Glomerular visceral epithelial cell (primary cell): Measurements from ENCODE around the gene CCDC57.
"Not testable (repeated sequence)": the region's sequence is repeated elsewhere in the genome, so short reads cannot be mapped to it uniquely, and the experiment has no call there.

Experiments
- DNase-seq: peaks from one replicate; pipeline ENCODE4 v3.0.0-alpha.2; 2016; ENCODE audit errors: extremely low spot score

CCDC57 gene

GRCh38 chr17:82204831-82205719 lies 7.6 kb downstream of the CCDC57 start:
- DNase-seq, result peak; percentile 76

DNA sequence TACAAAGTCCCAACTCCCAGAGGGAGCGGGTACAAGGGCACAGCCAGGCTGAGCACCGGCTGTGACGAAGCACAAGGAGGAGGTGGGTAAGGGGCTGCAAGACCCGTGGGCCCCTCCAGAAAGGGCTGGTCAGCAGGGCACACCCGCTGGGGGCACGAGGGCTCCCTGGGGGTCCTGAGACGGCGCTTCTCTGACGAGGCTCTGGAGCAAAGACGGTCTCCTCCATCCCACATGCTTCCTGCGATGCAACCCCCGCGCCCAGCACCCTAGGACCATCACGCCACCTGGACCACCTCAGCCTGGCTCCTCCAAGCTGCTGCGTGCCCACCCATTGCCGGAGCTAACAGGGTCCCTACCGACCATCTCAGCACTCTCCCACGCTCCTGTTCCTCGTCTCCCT lies 8.7 kb downstream of the CCDC57 start:
- DNase-seq, result no peak

GRCh38 chr17:82202981-82203380 lies 9.7 kb downstream of the CCDC57 start:
- no peak for DNase-seq

- no peak for DNase-seq
Observed at GRCh38 chr17:82201498-82201910, 11.1 kb downstream of the CCDC57 start.

DNA sequence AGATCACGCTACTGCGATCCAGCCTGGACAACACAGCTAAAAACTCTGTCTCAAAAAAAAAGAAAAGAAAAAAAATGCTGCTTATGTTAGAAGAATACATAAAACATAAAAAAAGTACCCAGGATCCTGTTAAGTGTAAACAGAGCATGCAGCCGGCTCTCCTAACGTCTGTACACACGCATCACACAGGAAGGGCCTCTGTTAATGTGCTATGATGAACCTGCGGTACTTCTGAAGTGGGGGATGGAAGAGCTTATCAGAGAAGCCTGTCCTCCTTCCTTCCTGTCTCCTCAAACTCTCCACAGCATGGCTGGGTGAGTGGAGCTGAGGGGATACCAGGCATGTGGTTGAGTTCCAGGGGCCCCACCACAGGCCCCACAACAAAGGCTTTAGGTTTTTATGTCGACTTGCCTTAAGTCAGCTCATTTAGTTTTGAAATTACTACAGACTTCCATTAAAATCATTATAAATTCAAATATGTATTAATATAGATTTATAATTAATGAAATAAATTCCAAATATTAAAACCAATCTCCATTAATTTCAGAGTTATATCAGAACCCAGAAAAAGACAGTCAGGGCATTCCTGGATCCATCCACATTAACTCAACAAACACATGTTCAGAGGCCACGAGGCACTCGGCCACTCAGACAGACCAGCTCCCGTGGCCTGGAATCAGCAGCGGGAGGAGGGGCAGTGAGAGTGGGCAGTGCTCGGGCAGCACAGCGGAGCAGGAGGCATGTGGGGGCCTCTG lies 11.7 kb downstream of the CCDC57 start:
- no peak for DNase-seq

- no peak for DNase-seq
Observed at GRCh38 chr17:82200135-82200534, 12.5 kb downstream of the CCDC57 start.

GRCh38 chr17:82199496-82199895 lies 13.1 kb downstream of the CCDC57 start:
- no peak for DNase-seq

GRCh38 chr17:82198092-82198491 lies 14.6 kb downstream of the CCDC57 start:
- DNase-seq, result no peak

DNA sequence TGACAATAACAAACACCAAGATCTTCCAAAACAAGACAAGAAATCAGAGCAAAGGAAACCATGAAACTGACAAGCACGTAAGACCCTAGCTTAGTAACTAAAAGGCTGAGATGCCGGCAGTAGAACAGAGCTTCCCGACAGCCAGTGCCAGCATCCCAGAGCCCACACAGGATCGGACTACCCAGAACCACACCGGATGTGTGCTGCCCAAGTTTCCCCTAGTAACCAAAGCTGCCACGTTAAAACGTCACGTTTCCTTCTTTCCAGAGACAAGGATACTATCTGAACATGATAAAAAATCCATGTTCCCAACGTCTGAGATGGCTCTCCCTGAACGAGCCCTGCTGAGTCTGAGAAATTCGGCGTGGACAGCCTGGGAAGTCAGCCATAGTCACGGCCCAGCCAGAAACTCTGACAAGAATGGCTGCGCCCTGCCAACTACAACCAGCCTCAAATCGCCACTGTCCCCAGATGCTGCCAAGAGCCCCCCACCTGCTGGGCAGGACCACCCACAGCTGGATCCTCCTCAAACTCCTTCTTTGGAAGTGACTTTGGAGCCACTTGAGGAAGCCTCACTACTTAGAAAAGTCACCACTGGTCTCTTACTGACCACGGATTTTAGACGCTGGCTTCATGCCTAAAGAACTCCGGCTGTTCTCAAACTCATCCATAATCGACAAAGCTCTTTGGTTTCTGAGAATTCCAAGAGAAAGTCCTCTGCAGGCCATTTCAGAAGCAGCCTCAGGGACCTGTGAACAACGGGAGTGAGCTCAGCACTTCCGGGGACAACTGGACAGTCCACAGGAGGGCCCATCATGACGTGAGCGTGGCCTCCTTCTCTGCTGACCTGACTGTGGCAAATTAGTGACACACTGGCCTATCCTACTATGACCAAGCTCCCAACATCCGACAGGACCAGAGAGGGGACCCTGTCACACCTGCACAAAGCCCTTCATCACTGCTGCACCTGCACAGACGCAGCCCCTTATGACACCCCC lies 16.7 kb downstream of the CCDC57 start:
- DNase-seq, result no peak

DNA sequence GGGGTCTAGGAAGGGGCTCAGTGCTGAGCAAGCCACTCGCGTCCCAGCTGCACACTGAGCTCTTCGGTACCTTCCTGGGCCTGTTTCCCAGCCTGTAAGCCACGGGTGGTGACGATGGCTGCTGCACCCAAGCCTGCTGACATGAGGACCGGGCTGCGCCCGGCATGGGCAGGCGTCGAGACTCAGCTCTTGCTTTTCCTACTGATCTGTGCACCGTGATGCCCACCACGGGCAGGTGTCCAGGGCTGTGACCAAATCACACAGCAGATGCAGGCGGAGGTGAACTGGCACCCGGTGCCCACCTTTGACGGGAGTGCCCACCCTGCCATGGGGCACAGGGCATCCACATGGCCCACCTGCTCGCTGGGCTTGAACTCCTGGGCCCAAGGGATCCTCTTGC lies 17.9 kb downstream of the CCDC57 start:
- no peak for DNase-seq

DNA sequence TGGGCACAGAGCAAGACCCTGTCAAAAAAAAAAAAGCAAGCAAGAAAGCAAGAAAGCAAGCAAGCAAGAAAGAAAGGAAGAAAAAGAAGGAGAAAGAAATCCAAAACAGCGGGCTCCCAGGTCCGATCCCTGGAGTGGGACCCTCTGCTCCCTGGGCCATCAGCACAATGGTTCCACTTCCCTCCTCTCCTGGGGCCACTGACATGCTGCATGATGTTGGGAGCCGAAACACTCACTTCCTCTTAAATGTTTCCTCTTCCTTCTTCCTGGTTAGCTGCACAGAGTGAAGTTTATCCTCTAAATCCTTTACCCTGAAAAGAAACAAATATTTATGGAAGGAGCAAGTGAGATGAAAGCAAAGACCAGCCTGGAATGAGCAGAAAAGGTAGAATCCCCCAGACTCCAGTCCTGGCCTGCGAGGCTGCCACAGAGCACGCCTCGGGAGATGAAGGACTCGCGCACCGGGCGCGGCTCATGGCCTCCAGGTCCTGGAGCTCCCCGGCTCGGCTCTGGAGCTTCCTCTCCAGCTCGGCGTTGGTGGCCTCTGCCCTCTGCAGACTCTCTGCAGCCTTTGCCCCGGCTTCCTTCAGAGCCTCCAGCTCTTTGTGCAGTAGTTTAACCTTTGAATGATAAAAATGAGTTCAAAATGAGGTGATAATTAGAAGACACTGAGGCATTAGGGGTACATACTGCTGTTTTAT lies 19.0 kb downstream of the CCDC57 start:
- no peak for DNase-seq

DNA sequence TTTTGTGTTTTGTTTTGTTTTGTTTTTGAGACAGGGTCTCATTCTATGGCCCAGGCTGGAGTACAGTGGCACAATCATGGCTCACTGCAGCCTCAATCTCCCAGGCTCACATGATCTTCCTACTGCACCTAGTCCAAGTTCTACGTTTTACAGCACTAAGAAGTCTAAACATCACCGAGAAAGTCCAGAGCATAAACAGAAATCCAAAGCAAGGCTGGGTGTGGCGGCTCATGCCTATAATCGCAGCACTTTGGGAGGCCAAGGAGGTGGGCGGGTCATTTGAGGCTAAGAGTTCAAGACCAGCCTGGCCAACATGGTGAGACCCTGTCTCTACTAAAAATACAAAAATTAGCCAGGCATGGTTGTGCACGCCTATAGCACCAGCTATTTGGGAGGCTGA lies 19.6 kb downstream of the CCDC57 start:
- not testable (repeated sequence) for DNase-seq

GRCh38 chr17:82188001-82188961 lies 24.4 kb downstream of the CCDC57 start:
- no peak for DNase-seq

- no peak for DNase-seq
Observed at GRCh38 chr17:82187500-82187899, 25.1 kb downstream of the CCDC57 start.

GRCh38 chr17:82186221-82186620 lies 26.4 kb downstream of the CCDC57 start:
- no peak for DNase-seq

DNA sequence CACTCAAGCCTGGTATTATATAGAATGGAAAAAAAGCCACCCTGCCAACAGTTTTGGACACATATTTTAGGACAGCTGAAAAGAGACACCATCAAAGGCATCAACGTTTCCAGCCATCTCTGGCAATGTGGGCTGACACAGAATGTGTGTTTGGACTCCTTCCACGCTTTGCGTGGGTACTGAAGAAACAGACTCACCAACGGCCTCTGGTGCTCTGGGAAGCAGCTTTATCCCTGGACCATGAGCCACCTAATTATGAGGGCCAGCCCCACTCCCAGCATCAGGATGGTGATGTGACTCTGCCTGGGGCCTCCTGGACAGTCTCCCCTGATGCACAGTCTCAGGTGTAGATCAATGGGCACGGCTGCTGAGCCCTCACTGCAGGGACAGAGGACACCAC lies 27.9 kb downstream of the CCDC57 start:
- DNase-seq, result no peak

DNA sequence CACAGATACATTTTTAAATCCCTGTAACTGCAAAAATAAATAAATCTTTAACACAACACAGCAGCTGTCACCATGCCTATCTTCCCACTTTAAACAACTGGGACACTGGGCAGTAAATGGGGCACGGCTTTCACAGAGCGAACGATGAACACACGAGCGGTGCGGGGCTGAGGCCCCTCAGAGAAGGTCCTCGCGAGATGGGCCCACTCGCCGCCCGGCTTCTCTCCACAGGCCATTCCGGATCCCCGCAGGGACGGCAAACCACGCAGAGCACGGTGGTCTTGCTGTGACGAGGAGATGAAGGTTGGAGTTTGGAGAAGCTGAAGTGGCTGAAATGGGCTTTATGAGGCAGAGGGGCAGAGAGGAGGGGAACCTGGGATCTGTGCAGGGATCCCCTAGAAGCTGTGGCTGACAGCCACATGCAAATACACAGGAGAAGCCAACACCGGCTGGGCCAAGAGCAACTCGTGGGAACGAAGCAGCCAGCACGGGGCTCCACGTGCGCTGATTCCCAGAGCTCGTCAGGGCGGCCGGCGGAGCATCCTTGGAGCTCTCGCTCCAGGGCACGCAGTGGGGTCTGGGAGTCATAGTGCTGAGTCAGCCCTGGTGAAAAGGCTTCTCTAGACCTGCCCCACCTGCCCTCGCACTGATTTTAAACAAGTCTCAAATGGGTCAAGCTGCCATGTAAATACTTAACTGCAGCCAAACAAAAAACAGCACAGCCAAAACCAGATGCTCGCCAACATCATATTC lies 31.7 kb downstream of the CCDC57 start:
- DNase-seq, result no peak

DNA sequence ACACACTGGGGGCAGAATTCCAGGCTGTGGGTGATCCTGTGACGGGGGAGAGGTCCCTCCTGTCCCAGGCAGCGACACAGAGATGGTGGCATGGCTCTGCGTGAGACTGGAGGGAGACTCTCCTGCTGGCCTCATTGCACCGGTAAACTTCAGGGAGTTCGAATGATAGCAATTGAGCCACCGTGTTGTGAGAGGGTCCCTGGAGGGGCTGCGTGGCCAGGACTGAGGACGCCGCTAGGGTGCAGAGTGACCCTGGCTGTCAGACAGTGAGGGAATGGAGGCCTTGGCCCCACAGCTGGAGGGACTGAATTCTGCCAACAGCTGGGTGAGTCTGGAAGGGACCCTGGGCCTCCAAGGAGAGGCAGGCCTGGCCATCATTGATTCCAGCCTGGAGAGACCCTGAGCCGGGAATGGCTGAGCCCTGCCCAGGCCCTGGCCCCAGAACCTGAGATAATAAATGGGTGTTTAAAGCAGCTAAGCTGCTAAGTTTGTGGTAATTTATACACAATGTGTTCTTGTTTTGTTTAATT lies 32.6 kb downstream of the CCDC57 start:
- DNase-seq, result no peak

- no peak for DNase-seq
Observed at GRCh38 chr17:82179412-82179811, 33.2 kb downstream of the CCDC57 start.
